PFSK-1 (cell line): ENCODE results near the gene FUT9.

Experiments
- FOXP2 ChIP-seq: optimal IDR thresholded peaks from 2 replicates; pipeline ENCODE3; 2011; ENCODE audit warnings: borderline replicate concordance, control low read depth, inconsistent platforms; ENCODE audit not compliant: insufficient read depth; ENCODE audit errors: extremely low read length, extremely low read depth
- POLR2AphosphoS5 ChIP-seq: IDR thresholded peaks from 2 replicates; pipeline ENCODE4 v1.6.1; 2012; ENCODE audit warnings: low read depth, mild to moderate bottlenecking, control low read depth, low read length, moderate library complexity
- SIN3A ChIP-seq: IDR thresholded peaks from 2 replicates; pipeline ENCODE4 v1.6.1; 2012; ENCODE audit warnings: mild to moderate bottlenecking, low read length, moderate library complexity, borderline replicate concordance; ENCODE audit not compliant: insufficient read depth
- TAF1 ChIP-seq: IDR thresholded peaks from 2 replicates; pipeline ENCODE4 v1.6.1; 2012; ENCODE audit warnings: low read length, control low read depth, borderline replicate concordance; ENCODE audit not compliant: insufficient read depth
- TF ChIP-seq, protein P1 (sequence below), 2 experiments: IDR thresholded peaks; 2 replicates each; pipeline versions ENCODE4 v1.6.1 to v1.8.0; 2011 to 2012; ENCODE audit warnings: low read depth in 2 of 2, low read length in 2 of 2, control low read depth in 1 of 2, inconsistent platforms in 1 of 2, mild to moderate bottlenecking in 1 of 2, moderate library complexity in 1 of 2; ENCODE audit not compliant: insufficient read depth in 1 of 2

Gene FUT9

DNA sequence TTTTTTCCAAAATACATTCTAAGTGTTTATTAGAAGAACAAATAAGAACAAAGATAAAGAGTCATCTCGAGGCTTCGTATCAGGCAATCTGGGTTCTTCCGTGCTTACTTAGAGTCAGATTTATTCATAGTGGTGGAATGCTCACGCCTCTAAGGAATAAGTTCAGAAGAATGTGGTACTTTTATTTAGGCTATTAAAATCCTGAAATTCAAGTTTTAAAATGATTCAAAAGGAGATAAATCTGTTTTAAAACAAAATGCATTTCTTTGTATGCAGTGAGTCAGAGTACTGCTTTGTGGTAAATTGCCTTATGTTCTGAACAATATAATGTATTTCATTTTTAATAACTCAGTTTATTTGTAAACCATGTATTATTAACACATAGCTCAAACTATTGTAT lies 89.1 kb downstream of the FUT9 start:
- TF ChIP-seq POLR2AphosphoS5: no peak
- no peak for TF ChIP-seq TAF1
- no peak for TF ChIP-seq SIN3A
- TF ChIP-seq, protein P1, sequence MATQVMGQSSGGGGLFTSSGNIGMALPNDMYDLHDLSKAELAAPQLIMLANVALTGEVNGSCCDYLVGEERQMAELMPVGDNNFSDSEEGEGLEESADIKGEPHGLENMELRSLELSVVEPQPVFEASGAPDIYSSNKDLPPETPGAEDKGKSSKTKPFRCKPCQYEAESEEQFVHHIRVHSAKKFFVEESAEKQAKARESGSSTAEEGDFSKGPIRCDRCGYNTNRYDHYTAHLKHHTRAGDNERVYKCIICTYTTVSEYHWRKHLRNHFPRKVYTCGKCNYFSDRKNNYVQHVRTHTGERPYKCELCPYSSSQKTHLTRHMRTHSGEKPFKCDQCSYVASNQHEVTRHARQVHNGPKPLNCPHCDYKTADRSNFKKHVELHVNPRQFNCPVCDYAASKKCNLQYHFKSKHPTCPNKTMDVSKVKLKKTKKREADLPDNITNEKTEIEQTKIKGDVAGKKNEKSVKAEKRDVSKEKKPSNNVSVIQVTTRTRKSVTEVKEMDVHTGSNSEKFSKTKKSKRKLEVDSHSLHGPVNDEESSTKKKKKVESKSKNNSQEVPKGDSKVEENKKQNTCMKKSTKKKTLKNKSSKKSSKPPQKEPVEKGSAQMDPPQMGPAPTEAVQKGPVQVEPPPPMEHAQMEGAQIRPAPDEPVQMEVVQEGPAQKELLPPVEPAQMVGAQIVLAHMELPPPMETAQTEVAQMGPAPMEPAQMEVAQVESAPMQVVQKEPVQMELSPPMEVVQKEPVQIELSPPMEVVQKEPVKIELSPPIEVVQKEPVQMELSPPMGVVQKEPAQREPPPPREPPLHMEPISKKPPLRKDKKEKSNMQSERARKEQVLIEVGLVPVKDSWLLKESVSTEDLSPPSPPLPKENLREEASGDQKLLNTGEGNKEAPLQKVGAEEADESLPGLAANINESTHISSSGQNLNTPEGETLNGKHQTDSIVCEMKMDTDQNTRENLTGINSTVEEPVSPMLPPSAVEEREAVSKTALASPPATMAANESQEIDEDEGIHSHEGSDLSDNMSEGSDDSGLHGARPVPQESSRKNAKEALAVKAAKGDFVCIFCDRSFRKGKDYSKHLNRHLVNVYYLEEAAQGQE (IDR thresholded peaks at IDR 0.05; ENCODE audit: insufficient read depth in 1 of 2, low read depth in 2 of 2, low read length in 2 of 2): no peak
- no peak for TF ChIP-seq FOXP2

DNA sequence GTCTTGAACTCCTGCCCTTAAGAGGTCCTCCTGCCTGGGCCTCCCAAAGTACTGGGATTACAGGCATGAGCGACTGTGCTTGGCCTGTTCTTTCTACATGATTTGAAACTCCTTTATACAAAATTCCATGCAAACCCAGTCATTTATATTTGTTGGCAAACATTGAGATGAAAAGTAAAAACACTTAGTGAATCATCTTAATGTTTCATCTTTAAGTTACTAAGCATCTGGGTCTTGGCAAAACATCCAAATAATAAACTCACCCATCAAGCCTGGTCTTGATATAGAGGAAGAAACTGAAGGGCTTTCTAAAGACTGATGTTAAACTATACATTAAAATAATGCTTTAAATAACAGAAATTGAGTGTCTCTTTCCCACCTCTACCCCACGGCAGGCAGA lies 95.1 kb downstream of the FUT9 start:
- TF ChIP-seq FOXP2: no peak
- no peak for TF ChIP-seq TAF1
- no peak for TF ChIP-seq POLR2AphosphoS5
- no peak for TF ChIP-seq SIN3A
- TF ChIP-seq, protein P1 (IDR thresholded peaks at IDR 0.05; ENCODE audit: insufficient read depth in 1 of 2, low read depth in 2 of 2, low read length in 2 of 2): no peak

DNA sequence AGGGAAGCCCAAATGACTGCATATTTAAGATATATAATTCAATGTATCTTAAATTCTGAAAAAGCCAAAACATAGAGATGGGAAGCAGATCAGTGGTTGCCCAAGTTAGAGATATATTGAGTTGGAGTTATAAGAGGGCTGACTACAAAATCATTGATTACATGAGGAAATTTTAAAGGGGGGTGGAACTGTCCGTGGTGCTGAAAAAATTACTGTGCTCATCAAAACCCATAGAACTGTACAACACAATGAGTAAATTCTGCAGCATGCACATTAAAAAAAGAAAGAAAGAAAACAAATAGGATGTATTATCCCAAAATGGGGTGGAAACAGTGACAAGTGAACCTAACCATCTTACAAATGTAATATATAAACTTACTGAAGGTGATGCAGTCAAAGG lies 100.9 kb downstream of the FUT9 start:
- TF ChIP-seq TAF1 (no peak), FOXP2 (no peak)
- TF ChIP-seq, protein P1 (IDR thresholded peaks at IDR 0.05; ENCODE audit: insufficient read depth in 1 of 2, low read depth in 2 of 2, low read length in 2 of 2): peak; percentile 83 to 93

DNA sequence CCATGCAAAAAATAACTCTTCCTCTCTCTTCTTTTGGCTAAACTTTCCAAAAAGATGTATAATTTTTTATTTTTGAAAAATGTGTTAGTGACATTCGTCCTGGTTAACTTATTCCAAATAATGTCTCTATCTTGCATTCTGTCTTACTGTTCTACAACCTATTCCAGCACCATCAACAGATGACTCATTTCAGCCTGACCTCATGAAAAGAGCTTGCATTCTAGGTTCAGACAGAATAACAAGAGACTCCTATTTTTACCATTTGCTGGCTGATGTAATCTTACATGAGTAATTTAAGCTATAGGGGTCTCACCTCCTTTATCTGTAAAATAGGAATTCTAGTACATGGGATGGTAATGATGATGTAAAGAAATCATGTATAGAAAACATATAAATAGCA lies 109.0 kb downstream of the FUT9 start:
- no peak for TF ChIP-seq TAF1
- TF ChIP-seq POLR2AphosphoS5: no peak
- no peak for TF ChIP-seq SIN3A
- TF ChIP-seq FOXP2: no peak
- TF ChIP-seq, protein P1 (IDR thresholded peaks at IDR 0.05; ENCODE audit: insufficient read depth in 1 of 2, low read depth in 2 of 2, low read length in 2 of 2): no peak

DNA sequence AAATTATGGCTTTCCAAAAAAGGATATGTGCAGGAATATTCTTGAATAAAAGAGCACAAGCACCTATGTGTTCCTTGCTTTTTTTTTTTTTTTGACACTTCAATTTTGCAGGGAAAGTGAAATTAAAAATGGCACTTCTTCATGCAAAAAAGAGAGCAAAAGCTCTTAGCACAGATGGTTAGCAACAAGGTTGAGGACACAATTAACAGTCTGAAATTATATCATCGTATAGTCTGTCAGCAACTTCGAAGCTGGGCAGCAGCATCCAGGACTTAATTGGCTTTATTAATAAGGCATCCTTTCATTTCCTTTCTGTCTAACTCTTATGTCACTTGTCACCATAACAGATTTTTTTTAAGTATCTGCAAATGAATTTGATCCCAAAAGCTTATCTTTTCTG lies 122.6 kb downstream of the FUT9 start:
- no peak for TF ChIP-seq FOXP2
- no peak for TF ChIP-seq SIN3A
- TF ChIP-seq, protein P1 (IDR thresholded peaks at IDR 0.05; ENCODE audit: insufficient read depth in 1 of 2, low read depth in 2 of 2, low read length in 2 of 2): no peak
- no peak for TF ChIP-seq POLR2AphosphoS5
- TF ChIP-seq TAF1: no peak
